ENCODE measurements around the gene CES3. TPM values are rescaled to one million over a fixed set of nuclear protein-coding genes. Genes with fewer than 3 reads are reported as not detected.

CES3 gene
- under 0.01 TPM in 1 of 2 replicates, not detected in the other for total RNA-seq (2012; rRNA removed)

GRCh38 chr16:66961065-66961744 lies at the start of gene CES3:
TSS of gene CES3 (plus strand) at chr16:66961266. CDS start at chr16:66961308, 42 bp downstream.
- Histone ChIP-seq H3K27me3 (ENCODE audit: control insufficient read depth, insufficient read depth, low read length) (peaks cover 24% of the 10 kb centered on the region), H3K4me3 (ENCODE audit: low read length) (no peak within 1 kb of the TSS), H3K9me3 (replicated peaks; ENCODE audit: low read length) (no peaks in the 10 kb centered on the region), H3K4me2 (ENCODE audit: low read length) (no peak within 1 kb of the TSS), H3K4me1 (ENCODE audit: control insufficient read depth, insufficient read depth, low read length) (no peaks in the 10 kb centered on the region), H3K9ac (ENCODE audit: low read depth, low read length) (no peak within 1 kb of the TSS), H3K36me3 (ENCODE audit: insufficient read depth, low read length) (no peaks in the 10 kb centered on the region)

- H3K27me3 ChIP-seq (ENCODE audit: control insufficient read depth, insufficient read depth, low read length): peaks cover 31% of the 10 kb centered on the region
- H3K9me3 ChIP-seq (replicated peaks; ENCODE audit: low read length): no peaks in the 10 kb centered on the region
- no peak overlapping the region for H3K4me2 ChIP-seq (ENCODE audit: low read length)
- no peaks in the 10 kb centered on the region for H3K4me1 ChIP-seq (ENCODE audit: control insufficient read depth, insufficient read depth, low read length)
- H3K36me3 ChIP-seq (ENCODE audit: insufficient read depth, low read length): no peaks in the 10 kb centered on the region
- H3K9ac ChIP-seq (ENCODE audit: low read depth, low read length): no peak overlapping the region
- H3K4me3 ChIP-seq (ENCODE audit: low read length): no peak overlapping the region
Measured at GRCh38 chr16:66911801-66912200, 49.3 kb upstream of the CES3 start.

- no peak overlapping the region for H3K9ac ChIP-seq (ENCODE audit: low read depth, low read length)
- no peak overlapping the region for H3K4me2 ChIP-seq (ENCODE audit: low read length)
- H3K36me3 ChIP-seq (ENCODE audit: insufficient read depth, low read length): no peaks in the 10 kb centered on the region
- no peaks in the 10 kb centered on the region for H3K9me3 ChIP-seq (replicated peaks; ENCODE audit: low read length)
- H3K27me3 ChIP-seq (ENCODE audit: control insufficient read depth, insufficient read depth, low read length): peaks cover 29% of the 10 kb centered on the region
- no peaks in the 10 kb centered on the region for H3K4me1 ChIP-seq (ENCODE audit: control insufficient read depth, insufficient read depth, low read length)
- H3K4me3 ChIP-seq (ENCODE audit: low read length): no peak overlapping the region
Measured at GRCh38 chr16:66913081-66913480, 48.0 kb upstream of the CES3 start.

- no peaks in the 10 kb centered on the region for H3K4me1 ChIP-seq (ENCODE audit: control insufficient read depth, insufficient read depth, low read length)
- H3K9me3 ChIP-seq (replicated peaks; ENCODE audit: low read length): no peaks in the 10 kb centered on the region
- H3K36me3 ChIP-seq (ENCODE audit: insufficient read depth, low read length): no peaks in the 10 kb centered on the region
- peaks cover 27% of the 10 kb centered on the region for H3K27me3 ChIP-seq (ENCODE audit: control insufficient read depth, insufficient read depth, low read length)
- no peak overlapping the region for H3K9ac ChIP-seq (ENCODE audit: low read depth, low read length)
- H3K4me3 ChIP-seq (ENCODE audit: low read length): no peak overlapping the region
- no peak overlapping the region for H3K4me2 ChIP-seq (ENCODE audit: low read length)
Measured at GRCh38 chr16:66913711-66914110, 47.4 kb upstream of the CES3 start.

GRCh38 chr16:66914541-66914940 lies 46.5 kb upstream of the CES3 start:
- no peaks in the 10 kb centered on the region for H3K36me3 ChIP-seq (ENCODE audit: insufficient read depth, low read length)
- no peaks in the 10 kb centered on the region for H3K9me3 ChIP-seq (replicated peaks; ENCODE audit: low read length)
- H3K27me3 ChIP-seq (ENCODE audit: control insufficient read depth, insufficient read depth, low read length): peaks cover 33% of the 10 kb centered on the region
- H3K9ac ChIP-seq (ENCODE audit: low read depth, low read length): no peak overlapping the region
- no peaks in the 10 kb centered on the region for H3K4me1 ChIP-seq (ENCODE audit: control insufficient read depth, insufficient read depth, low read length)
- no peak overlapping the region for H3K4me3 ChIP-seq (ENCODE audit: low read length)
- H3K4me2 ChIP-seq (ENCODE audit: low read length): no peak overlapping the region

- no peaks in the 10 kb centered on the region for H3K4me1 ChIP-seq (ENCODE audit: control insufficient read depth, insufficient read depth, low read length)
- no peaks in the 10 kb centered on the region for H3K36me3 ChIP-seq (ENCODE audit: insufficient read depth, low read length)
- no peak overlapping the region for H3K4me2 ChIP-seq (ENCODE audit: low read length)
- H3K9ac ChIP-seq (ENCODE audit: low read depth, low read length): no peak overlapping the region
- H3K4me3 ChIP-seq (ENCODE audit: low read length): no peak overlapping the region
- H3K27me3 ChIP-seq (ENCODE audit: control insufficient read depth, insufficient read depth, low read length): peaks cover 38% of the 10 kb centered on the region
- H3K9me3 ChIP-seq (replicated peaks; ENCODE audit: low read length): no peaks in the 10 kb centered on the region
Measured at GRCh38 chr16:66915041-66915440, 46.0 kb upstream of the CES3 start.

- H3K27me3 ChIP-seq (ENCODE audit: control insufficient read depth, insufficient read depth, low read length): peaks cover 48% of the 10 kb centered on the region
- no peaks in the 10 kb centered on the region for H3K36me3 ChIP-seq (ENCODE audit: insufficient read depth, low read length)
- no peak overlapping the region for H3K4me2 ChIP-seq (ENCODE audit: low read length)
- H3K9ac ChIP-seq (ENCODE audit: low read depth, low read length): no peak overlapping the region
- no peaks in the 10 kb centered on the region for H3K9me3 ChIP-seq (replicated peaks; ENCODE audit: low read length)
- no peak overlapping the region for H3K4me3 ChIP-seq (ENCODE audit: low read length)
- no peaks in the 10 kb centered on the region for H3K4me1 ChIP-seq (ENCODE audit: control insufficient read depth, insufficient read depth, low read length)
Measured at GRCh38 chr16:66916518-66916917, 44.5 kb upstream of the CES3 start.

- no peak overlapping the region for H3K9ac ChIP-seq (ENCODE audit: low read depth, low read length)
- H3K9me3 ChIP-seq (replicated peaks; ENCODE audit: low read length): no peaks in the 10 kb centered on the region
- peaks cover 49% of the 10 kb centered on the region for H3K27me3 ChIP-seq (ENCODE audit: control insufficient read depth, insufficient read depth, low read length)
- no peak overlapping the region for H3K4me2 ChIP-seq (ENCODE audit: low read length)
- H3K4me3 ChIP-seq (ENCODE audit: low read length): no peak overlapping the region
- H3K4me1 ChIP-seq (ENCODE audit: control insufficient read depth, insufficient read depth, low read length): no peaks in the 10 kb centered on the region
- no peaks in the 10 kb centered on the region for H3K36me3 ChIP-seq (ENCODE audit: insufficient read depth, low read length)
Measured at GRCh38 chr16:66917741-66918140, 43.3 kb upstream of the CES3 start.

GRCh38 chr16:66918355-66918754 lies 42.7 kb upstream of the CES3 start:
- Histone ChIP-seq H3K4me1 (ENCODE audit: control insufficient read depth, insufficient read depth, low read length) (peaks cover 6% of the 10 kb centered on the region), H3K36me3 (ENCODE audit: insufficient read depth, low read length) (no peaks in the 10 kb centered on the region), H3K9ac (ENCODE audit: low read depth, low read length) (no peak overlapping the region), H3K4me3 (ENCODE audit: low read length) (no peak overlapping the region), H3K9me3 (replicated peaks; ENCODE audit: low read length) (no peaks in the 10 kb centered on the region), H3K27me3 (ENCODE audit: control insufficient read depth, insufficient read depth, low read length) (peaks cover 49% of the 10 kb centered on the region), H3K4me2 (ENCODE audit: low read length) (no peak overlapping the region)

- Histone ChIP-seq H3K9me3 (replicated peaks; ENCODE audit: low read length) (no peaks in the 10 kb centered on the region), H3K27me3 (ENCODE audit: control insufficient read depth, insufficient read depth, low read length) (peaks cover 51% of the 10 kb centered on the region), H3K9ac (ENCODE audit: low read depth, low read length) (no peak within 1 kb of the TSS), H3K4me1 (ENCODE audit: control insufficient read depth, insufficient read depth, low read length) (peaks cover 12% of the 10 kb centered on the region), H3K4me2 (ENCODE audit: low read length) (no peak within 1 kb of the TSS), H3K4me3 (ENCODE audit: low read length) (no peak within 1 kb of the TSS), H3K36me3 (ENCODE audit: insufficient read depth, low read length) (no peaks in the 10 kb centered on the region)
Measured at GRCh38 chr16:66918803-66919568, 42.1 kb upstream of the CES3 start, which contains the start of gene CDH16. TSS of gene CDH16 (minus strand) at chr16:66918885. CDS start at chr16:66918065, 820 bp downstream.

- no peaks in the 10 kb centered on the region for H3K36me3 ChIP-seq (ENCODE audit: insufficient read depth, low read length)
- no peak overlapping the region for H3K9ac ChIP-seq (ENCODE audit: low read depth, low read length)
- H3K27me3 ChIP-seq (ENCODE audit: control insufficient read depth, insufficient read depth, low read length): peaks cover 54% of the 10 kb centered on the region
- H3K4me1 ChIP-seq (ENCODE audit: control insufficient read depth, insufficient read depth, low read length): peaks cover 13% of the 10 kb centered on the region
- no peaks in the 10 kb centered on the region for H3K9me3 ChIP-seq (replicated peaks; ENCODE audit: low read length)
- H3K4me2 ChIP-seq (ENCODE audit: low read length): no peak overlapping the region
- H3K4me3 ChIP-seq (ENCODE audit: low read length): no peak overlapping the region
Measured at GRCh38 chr16:66919569-66920298, 41.3 kb upstream of the CES3 start.
